Osteoblast (primary cell): Measurements from ENCODE around the gene KRT24. TPM values are rescaled to one million over a fixed set of nuclear protein-coding genes. Genes with fewer than 3 reads are reported as not detected.
A peak's percentile ranks its signal among the peaks of the same experiment; 100 is the strongest.

ENCODE experiments used
- DNase-seq: peaks from one replicate; pipeline ENCODE4 v3.0.0; 2011; ENCODE audit warnings: low spot score, mixed read lengths; ENCODE audit not compliant: insufficient read length; ENCODE audit errors: missing footprints
- H2AFZ ChIP-seq: 2 replicates; pipeline ENCODE4 v1.6.0; 2011; ENCODE audit warnings: mild to moderate bottlenecking, low read length
- H3K27ac ChIP-seq: 2 replicates; pipeline ENCODE4 v1.5.1; 2011; ENCODE audit warnings: mild to moderate bottlenecking, low read depth, low read length, moderate library complexity
- H3K27me3 ChIP-seq: 2 replicates; pipeline ENCODE4 v1.6.0; 2012; ENCODE audit warnings: mild to moderate bottlenecking, control low read depth, inconsistent platforms, low read length, moderate library complexity; ENCODE audit not compliant: insufficient read depth
- H3K36me3 ChIP-seq: 2 replicates; pipeline ENCODE4 v1.5.1; 2011; ENCODE audit warnings: mild to moderate bottlenecking, low read length, control low read depth, moderate library complexity; ENCODE audit not compliant: insufficient read depth
- H3K4me1 ChIP-seq: 2 replicates; pipeline ENCODE4 v1.5.1; 2011; ENCODE audit warnings: mild to moderate bottlenecking, low read length, control low read depth, moderate library complexity; ENCODE audit not compliant: insufficient read depth
- H3K4me2 ChIP-seq: 2 replicates; pipeline ENCODE4 v1.6.0; 2011; ENCODE audit warnings: mild to moderate bottlenecking, low read length; ENCODE audit not compliant: insufficient read depth
- H3K4me3 ChIP-seq: fragments of 200-600 bp; sonication (generic); 3 replicates; pipeline ENCODE4 v1.5.1; 2012; ENCODE audit warnings: mild to moderate bottlenecking, low read length, inconsistent platforms; ENCODE audit not compliant: insufficient read depth
- H3K79me2 ChIP-seq: 2 replicates; pipeline ENCODE4 v1.6.0; 2012; ENCODE audit warnings: mild to moderate bottlenecking, low read length, control low read depth, inconsistent platforms; ENCODE audit not compliant: insufficient read depth
- H3K9me3 ChIP-seq: 2 replicates; pipeline ENCODE4 v1.5.1; 2011; ENCODE audit warnings: low read depth, low read length, control low read depth
- H4K20me1 ChIP-seq: 2 replicates; pipeline ENCODE4 v1.6.0; 2012; ENCODE audit warnings: mild to moderate bottlenecking, low read length, control low read depth; ENCODE audit not compliant: insufficient read depth
- total RNA-seq: library from RNA; depleted of rRNA; stranded (reverse); fragments of >200 nt; gene quantifications from 2 replicates; pipeline ENCODE4 v1.2.3, GENCODE V29; 2012
- TF ChIP-seq, protein P1 (sequence below): IDR thresholded peaks from 2 replicates; pipeline ENCODE4 v1.5.1; 2011; ENCODE audit warnings: mild to moderate bottlenecking, low read depth, low read length, moderate library complexity; ENCODE audit errors: extremely low read depth

KRT24 gene
- total RNA-seq, 1 donor: not detected

GRCh38 chr17:40726919-40727318 is 23.4 kb upstream of the KRT24 start:
- Histone ChIP-seq H3K27me3 (peaks cover 17% of the 10 kb centered on the region), H3K79me2 (no peaks in the 10 kb centered on the region), H3K27ac (no peak overlapping the region), H3K9me3 (no peaks in the 10 kb centered on the region), H3K36me3 (no peaks in the 10 kb centered on the region), H3K4me3 (no peak overlapping the region), H4K20me1 (no peaks in the 10 kb centered on the region), H3K4me1 (peaks cover 6% of the 10 kb centered on the region), H3K4me2 (no peak overlapping the region), H2AFZ (no peak overlapping the region)
- DNase-seq: no peak
- TF ChIP-seq, protein P1, sequence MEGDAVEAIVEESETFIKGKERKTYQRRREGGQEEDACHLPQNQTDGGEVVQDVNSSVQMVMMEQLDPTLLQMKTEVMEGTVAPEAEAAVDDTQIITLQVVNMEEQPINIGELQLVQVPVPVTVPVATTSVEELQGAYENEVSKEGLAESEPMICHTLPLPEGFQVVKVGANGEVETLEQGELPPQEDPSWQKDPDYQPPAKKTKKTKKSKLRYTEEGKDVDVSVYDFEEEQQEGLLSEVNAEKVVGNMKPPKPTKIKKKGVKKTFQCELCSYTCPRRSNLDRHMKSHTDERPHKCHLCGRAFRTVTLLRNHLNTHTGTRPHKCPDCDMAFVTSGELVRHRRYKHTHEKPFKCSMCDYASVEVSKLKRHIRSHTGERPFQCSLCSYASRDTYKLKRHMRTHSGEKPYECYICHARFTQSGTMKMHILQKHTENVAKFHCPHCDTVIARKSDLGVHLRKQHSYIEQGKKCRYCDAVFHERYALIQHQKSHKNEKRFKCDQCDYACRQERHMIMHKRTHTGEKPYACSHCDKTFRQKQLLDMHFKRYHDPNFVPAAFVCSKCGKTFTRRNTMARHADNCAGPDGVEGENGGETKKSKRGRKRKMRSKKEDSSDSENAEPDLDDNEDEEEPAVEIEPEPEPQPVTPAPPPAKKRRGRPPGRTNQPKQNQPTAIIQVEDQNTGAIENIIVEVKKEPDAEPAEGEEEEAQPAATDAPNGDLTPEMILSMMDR: peak; percentile 41

GRCh38 chr17:40724656-40725055 is 21.1 kb upstream of the KRT24 start:
- DNase-seq: no peak
- H2AFZ ChIP-seq: no peak overlapping the region
- TF ChIP-seq, protein P1: no peak

GRCh38 chr17:40722241-40722640 is 18.7 kb upstream of the KRT24 start:
- no peaks in the 10 kb centered on the region for H3K79me2 ChIP-seq
- DNase-seq: peak; percentile 49
- TF ChIP-seq, protein P1: no peak
- no peaks in the 10 kb centered on the region for H3K4me1 ChIP-seq
- no peaks in the 10 kb centered on the region for H3K36me3 ChIP-seq
- no peak overlapping the region for H3K4me2 ChIP-seq
- H2AFZ ChIP-seq: no peak overlapping the region
- H3K27me3 ChIP-seq: peaks cover 8% of the 10 kb centered on the region
- no peaks in the 10 kb centered on the region for H3K9me3 ChIP-seq
- no peak overlapping the region for H3K27ac ChIP-seq
- H4K20me1 ChIP-seq: no peaks in the 10 kb centered on the region
- no peak overlapping the region for H3K4me3 ChIP-seq

More at GRCh38 chr17:40724656-40725055, 21.1 kb upstream of the KRT24 start:
- Histone ChIP-seq H3K79me2 (no peaks in the 10 kb centered on the region), H3K27me3 (peaks cover 3% of the 10 kb centered on the region), H3K36me3 (no peaks in the 10 kb centered on the region), H3K27ac (no peak overlapping the region), H4K20me1 (no peaks in the 10 kb centered on the region), H3K9me3 (no peaks in the 10 kb centered on the region), H3K4me3 (no peak overlapping the region), H3K4me1 (peaks cover 6% of the 10 kb centered on the region), H3K4me2 (no peak overlapping the region)

- Histone ChIP-seq H3K27me3 (peaks cover 18% of the 10 kb centered on the region), H3K79me2 (no peaks in the 10 kb centered on the region), H3K4me3 (no peak overlapping the region), H3K36me3 (no peaks in the 10 kb centered on the region), H2AFZ (no peak overlapping the region), H3K4me1 (no peaks in the 10 kb centered on the region), H4K20me1 (no peaks in the 10 kb centered on the region), H3K4me2 (no peak overlapping the region), H3K27ac (no peak overlapping the region), H3K9me3 (no peaks in the 10 kb centered on the region)
- DNase-seq: no peak
- TF ChIP-seq, protein P1: no peak
Measured at GRCh38 chr17:40720899-40721298, 17.3 kb upstream of the KRT24 start.
